Limb (tissue), 2 donors: ENCODE results near the gene DBNDD2.
A peak's percentile ranks its signal among the peaks of the same experiment; 100 is the strongest.

Experiments used
- DNase-seq, 2 donors: peaks; one replicate each; pipeline ENCODE4 v3.0.0-alpha.2; 2016; ENCODE audit errors: extremely low spot score in 2 of 2

The DBNDD2 gene

GRCh38 chr20:45407783-45408645 lies at the start of gene DBNDD2:
TSS of gene DBNDD2 (plus strand) at chr20:45408289. CDS start at chr20:45408468, 179 bp downstream.
- no peak for DNase-seq

GRCh38 chr20:45359069-45359405 lies 49.1 kb upstream of the DBNDD2 start:
- no peak for DNase-seq

GRCh38 chr20:45359406-45360148 lies 48.5 kb upstream of the DBNDD2 start:
- DNase-seq, result no peak

GRCh38 chr20:45361793-45362192 lies 46.3 kb upstream of the DBNDD2 start:
- DNase-seq, result no peak

GRCh38 chr20:45362804-45363610 lies 45.1 kb upstream of the DBNDD2 start, which contains the start of gene SYS1:
TSS of gene SYS1 (plus strand) at chr20:45363156. CDS start at chr20:45363532, 376 bp downstream.
- peak; percentile 99 for DNase-seq

GRCh38 chr20:45363611-45364492 lies 44.2 kb upstream of the DBNDD2 start:
- no peak for DNase-seq

- DNase-seq, result no peak
These were observed 42.6 kb upstream of the DBNDD2 start for GRCh38 chr20:45365444-45365970.

- DNase-seq, result no peak
These were observed 41.9 kb upstream of the DBNDD2 start for GRCh38 chr20:45366192-45366591.

GRCh38 chr20:45366631-45367030 lies 41.5 kb upstream of the DBNDD2 start:
- DNase-seq, result no peak

- no peak for DNase-seq
These were observed 41.0 kb upstream of the DBNDD2 start for GRCh38 chr20:45367126-45367525.

GRCh38 chr20:45368221-45368980 lies 39.7 kb upstream of the DBNDD2 start:
- DNase-seq, result no peak

- no peak for DNase-seq
These were observed 37.4 kb upstream of the DBNDD2 start for GRCh38 chr20:45370571-45371160.

GRCh38 chr20:45372241-45372640 lies 35.8 kb upstream of the DBNDD2 start:
- DNase-seq, result no peak

- no peak for DNase-seq
These were observed 35.3 kb upstream of the DBNDD2 start for GRCh38 chr20:45372646-45373352.

- DNase-seq, result peak; percentile 34 to 83
These were observed 34.6 kb upstream of the DBNDD2 start for GRCh38 chr20:45373353-45374100.

- DNase-seq, result no peak
These were observed 34.0 kb upstream of the DBNDD2 start for GRCh38 chr20:45374101-45374467.

GRCh38 chr20:45374966-45375365 lies 33.1 kb upstream of the DBNDD2 start:
- DNase-seq, result no peak

GRCh38 chr20:45377269-45377668 lies 30.8 kb upstream of the DBNDD2 start:
- no peak for DNase-seq
